Gastroesophageal sphincter (tissue), 4 donors: Measurements from ENCODE around the gene PTPN13. TPM values are rescaled to one million over a fixed set of nuclear protein-coding genes. Genes with fewer than 3 reads are reported as not detected.

Experiments used
- ATAC-seq: fragments of 150-250 bp; one replicate; pipeline ENCODE4 v1.9.1; 2016; ENCODE audit warnings: mild to moderate bottlenecking, moderate library complexity
- H3K27ac ChIP-seq, 4 donors: fragments of 200-600 bp; sonication (generic) in 3 of 4; 1 replicate in 3 of 4; 2 replicates in 1 of 4; pipeline ENCODE4 v1.5.1; 2016 to 2019
- H3K27me3 ChIP-seq: fragments of 200-600 bp; sonication (generic); one replicate; pipeline ENCODE4 v1.5.1; 2019
- H3K36me3 ChIP-seq, 2 donors: fragments of 200-600 bp; sonication (generic); one replicate each; pipeline ENCODE4 v1.5.1; 2019; ENCODE audit warnings: control low read depth in 1 of 2
- H3K4me1 ChIP-seq, 3 donors: fragments of 200-600 bp; sonication (generic); 1 replicate in 2 of 3; 2 replicates in 1 of 3; pipeline ENCODE4 v1.5.1; 2016 to 2019; ENCODE audit warnings: control low read depth in 2 of 3
- H3K4me3 ChIP-seq, 2 donors: fragments of 200-600 bp; sonication (generic); one replicate each; pipeline ENCODE4 v1.5.1; 2019; ENCODE audit warnings: mild to moderate bottlenecking in 1 of 2, moderate library complexity in 1 of 2
- H3K9me3 ChIP-seq, 3 donors: fragments of 200-600 bp; sonication (generic); one replicate each; pipeline ENCODE4 v1.5.1; 2017 to 2019; ENCODE audit warnings: control low read depth in 2 of 3
- CTCF ChIP-seq, 4 experiments: fragments of 200-600 bp in 2 of 4; fragments of 450-650 bp in 2 of 4; sonication (generic) in 1 of 4; IDR thresholded peaks; one replicate each; pipeline ENCODE4 v1.5.1; 2017 to 2019; ENCODE audit warnings: antibody characterized with exemption in 4 of 4, mild to moderate bottlenecking in 2 of 4, moderate library complexity in 2 of 4
- EP300 ChIP-seq: sonication (generic); formaldehyde crosslinking; IDR thresholded peaks from one replicate; pipeline ENCODE4 v1.6.1; 2017; ENCODE audit warnings: antibody characterized with exemption, mild to moderate bottlenecking
- POLR2A ChIP-seq, 2 donors: fragments of 450-650 bp; IDR thresholded peaks; one replicate each; pipeline ENCODE4 v1.6.1; 2017; ENCODE audit warnings: antibody characterized with exemption in 2 of 2, mild to moderate bottlenecking in 2 of 2, moderate library complexity in 1 of 2
- POLR2AphosphoS5 ChIP-seq: sonication (generic); formaldehyde crosslinking; IDR thresholded peaks from one replicate; pipeline ENCODE4 v1.6.1; 2017; ENCODE audit warnings: antibody characterized with exemption
- WGBS, 2 donors: methylation state at CpG; one replicate each; pipeline ENCODE4 v1.1.5; 2018; ENCODE audit warnings: low coverage in 1 of 2; 5-methylcytosine and 5-hydroxymethylcytosine counted together
- total RNA-seq, 4 donors: library from RNA; depleted of rRNA; stranded (reverse); fragments of >200 nt; gene quantifications; one replicate each; pipeline ENCODE4 v1.1.0, GENCODE V29; 2016

Gene PTPN13
- 10 to 100 TPM; 12.8 to 22.7 (median 20.7) TPM for total RNA-seq

- 1 to 2% methylated on average over 10 to 11 of the region's 60 CpGs for WGBS, 2 donors
- peaks cover 0 to 51% (median 5%) of the 10 kb centered on the region in 3 donors for H3K4me1 ChIP-seq
- ATAC-seq: peak; percentile 98
Measured at GRCh38 chr4:86593688-86594558, at the start of gene PTPN13. Gene PTPN13, plus strand, starts transcription at chr4:86594315. Its CDS starts 40,942 bp downstream, at chr4:86635257.

GRCh38 chr4:86547140-86547539 lies 47.0 kb upstream of the PTPN13 start:
- WGBS, 2 donors: no CpG with 5 or more reads among the region's 22 CpGs

More at GRCh38 chr4:86593688-86594558, at the start of gene PTPN13:
- Histone ChIP-seq H3K27me3 (no peaks in the 10 kb centered on the region), H3K9me3 (no peaks in the 10 kb centered on the region), H3K4me3 (peak within 1 kb of the TSS; percentile 59 to 74), H3K27ac (peak within 1 kb of the TSS; percentile 57 to 89 (median 87)), H3K36me3 (no peaks in the 10 kb centered on the region)
- TF ChIP-seq POLR2A (IDR thresholded peaks at IDR 0.05) (peak; percentile 75 to 84), POLR2AphosphoS5 (peak; percentile 89), CTCF (IDR thresholded peaks at IDR 0.05) (peak in 1 of 4 experiments; percentile 16), EP300 (no peak)

GRCh38 chr4:86549163-86549788 lies 44.8 kb upstream of the PTPN13 start:
- no peaks in the 10 kb centered on the region for H3K27me3 ChIP-seq
- no peak for ATAC-seq
- no peaks in the 10 kb centered on the region for H3K36me3 ChIP-seq
- WGBS, 2 donors: 93 to 94% methylated on average over 4 of the region's 4 CpGs
- no peaks in the 10 kb centered on the region for H3K4me1 ChIP-seq
- no peak overlapping the region for H3K27ac ChIP-seq
- no peaks in the 10 kb centered on the region for H3K9me3 ChIP-seq
- no peak overlapping the region for H3K4me3 ChIP-seq
- TF ChIP-seq CTCF (IDR thresholded peaks at IDR 0.05) (no peak), POLR2AphosphoS5 (no peak), EP300 (no peak), POLR2A (IDR thresholded peaks at IDR 0.05) (no peak)

More at GRCh38 chr4:86547140-86547539, 47.0 kb upstream of the PTPN13 start:
- Histone ChIP-seq H3K4me1 (no peaks in the 10 kb centered on the region), H3K36me3 (no peaks in the 10 kb centered on the region), H3K4me3 (no peak overlapping the region), H3K27me3 (no peaks in the 10 kb centered on the region), H3K9me3 (no peaks in the 10 kb centered on the region), H3K27ac (no peak overlapping the region)
- TF ChIP-seq EP300 (no peak), POLR2A (IDR thresholded peaks at IDR 0.05) (no peak), CTCF (IDR thresholded peaks at IDR 0.05) (no peak)
- no peak for ATAC-seq

GRCh38 chr4:86551387-86551786 lies 42.7 kb upstream of the PTPN13 start:
- TF ChIP-seq POLR2A (IDR thresholded peaks at IDR 0.05): no peak
- Histone ChIP-seq H3K4me3 (no peak overlapping the region), H3K27me3 (no peaks in the 10 kb centered on the region), H3K9me3 (no peaks in the 10 kb centered on the region), H3K4me1 (no peaks in the 10 kb centered on the region), H3K36me3 (no peaks in the 10 kb centered on the region), H3K27ac (no peak overlapping the region)
- 100% methylated on average over 2 of the region's 2 CpGs; no CpG with 5 or more reads in 1 of the 2 donors for WGBS, 2 donors
- no peak for ATAC-seq

GRCh38 chr4:86554646-86555045 lies 39.5 kb upstream of the PTPN13 start:
- no peaks in the 10 kb centered on the region for H3K27me3 ChIP-seq
- ATAC-seq: no peak
- H3K9me3 ChIP-seq: no peaks in the 10 kb centered on the region
- H3K36me3 ChIP-seq: no peaks in the 10 kb centered on the region
- no peaks in the 10 kb centered on the region for H3K4me1 ChIP-seq
- H3K4me3 ChIP-seq: no peak overlapping the region
- no peak overlapping the region for H3K27ac ChIP-seq
- TF ChIP-seq CTCF (IDR thresholded peaks at IDR 0.05): no peak
- TF ChIP-seq POLR2A (IDR thresholded peaks at IDR 0.05): no peak
- no peak for TF ChIP-seq POLR2AphosphoS5
- no peak for TF ChIP-seq EP300
